HAP-1 (cell line): ENCODE results near the gene CEMIP2.

Experiments
- DNase-seq, 2 experiments: peaks; one replicate each; pipeline ENCODE4 v3.0.0-alpha.2; 2016 to 2020; ENCODE audit warnings: low spot score in 2 of 2
- H3K27me3 ChIP-seq: fragments of 250-450 bp; sonication (Bioruptor Pico); 2 replicates; pipeline ENCODE4 v1.5.1; 2020; ENCODE audit warnings: low read depth, mild to moderate bottlenecking, moderate library complexity
- H3K36me3 ChIP-seq: fragments of 250-450 bp; sonication (Bioruptor Pico); replicated peaks from 2 replicates; pipeline ENCODE4 v1.5.1; 2020; ENCODE audit warnings: mild to moderate bottlenecking
- H3K4me1 ChIP-seq: fragments of 250-450 bp; sonication (Bioruptor Pico); 2 replicates; pipeline ENCODE4 v1.5.1; 2020; ENCODE audit warnings: mild to moderate bottlenecking
- H3K4me3 ChIP-seq: fragments of 250-450 bp; sonication (Bioruptor Pico); 2 replicates; pipeline ENCODE4 v1.5.1; 2020; ENCODE audit warnings: mild to moderate bottlenecking, moderate library complexity
- H3K9me3 ChIP-seq: fragments of 250-450 bp; sonication (Bioruptor Pico); 2 replicates; pipeline ENCODE4 v1.5.1; 2020; ENCODE audit warnings: mild to moderate bottlenecking, moderate library complexity
- in situ Hi-C: fragments of 300-500 bp; cut with MboI; formaldehyde crosslinking; loops from 3 replicates; pipeline ENCODE4 v1.14.3; 2020; ENCODE audit warnings: low sequenced_read_pairs, inconsistent platforms, mixed read lengths

The CEMIP2 gene

DNA sequence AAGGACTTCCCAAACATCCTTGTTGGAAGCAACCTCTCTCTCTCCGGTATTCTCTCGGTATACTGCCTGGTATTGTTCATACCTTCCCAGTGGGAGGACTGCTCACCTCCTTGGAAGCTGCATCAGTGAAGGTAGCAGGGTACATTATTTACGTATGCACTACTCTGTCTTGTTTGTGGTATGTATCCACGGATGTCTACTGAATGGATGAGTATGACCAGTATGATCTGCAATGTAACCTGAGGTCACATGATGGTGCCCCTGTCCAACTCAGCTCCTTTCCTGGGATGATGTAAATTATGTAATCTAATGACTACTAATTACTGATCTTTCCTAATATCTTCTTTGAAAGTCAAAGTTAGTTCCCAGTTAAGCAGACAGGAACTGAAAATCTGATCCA, 32.1 kb downstream of the CEMIP2 start:
- no peak overlapping the region for H3K4me3 ChIP-seq
- no peaks in the 10 kb centered on the region for H3K4me1 ChIP-seq
- in situ Hi-C loops = no loop called here
- no peaks in the 10 kb centered on the region for H3K9me3 ChIP-seq
- H3K36me3 ChIP-seq = peaks cover 27% of the 10 kb centered on the region
- no peak for DNase-seq
- no peaks in the 10 kb centered on the region for H3K27me3 ChIP-seq

DNA sequence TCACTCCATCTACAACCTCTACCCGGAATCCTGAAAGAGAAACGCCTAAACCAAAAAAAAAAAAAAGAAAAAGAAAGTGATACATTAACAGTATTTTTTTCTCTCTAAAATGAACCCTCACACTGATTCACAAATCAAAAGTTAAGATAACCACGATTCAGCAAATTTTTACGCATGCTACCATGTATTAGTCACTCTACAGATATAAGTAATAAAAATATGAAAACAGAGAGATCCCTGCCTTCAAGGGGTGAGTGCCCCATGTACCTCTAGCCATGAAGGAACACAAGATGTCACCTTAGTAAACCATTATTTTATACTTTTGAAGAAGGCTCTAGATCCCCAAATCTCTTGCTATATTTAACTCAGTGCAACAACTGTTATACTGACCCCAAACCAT, 33.4 kb downstream of the CEMIP2 start:
- DNase-seq = no peak
- no peaks in the 10 kb centered on the region for H3K27me3 ChIP-seq
- H3K4me1 ChIP-seq = no peaks in the 10 kb centered on the region
- H3K4me3 ChIP-seq = no peak overlapping the region
- no peaks in the 10 kb centered on the region for H3K9me3 ChIP-seq
- H3K36me3 ChIP-seq = peaks cover 33% of the 10 kb centered on the region
- in situ Hi-C loops = no loop called here

DNA sequence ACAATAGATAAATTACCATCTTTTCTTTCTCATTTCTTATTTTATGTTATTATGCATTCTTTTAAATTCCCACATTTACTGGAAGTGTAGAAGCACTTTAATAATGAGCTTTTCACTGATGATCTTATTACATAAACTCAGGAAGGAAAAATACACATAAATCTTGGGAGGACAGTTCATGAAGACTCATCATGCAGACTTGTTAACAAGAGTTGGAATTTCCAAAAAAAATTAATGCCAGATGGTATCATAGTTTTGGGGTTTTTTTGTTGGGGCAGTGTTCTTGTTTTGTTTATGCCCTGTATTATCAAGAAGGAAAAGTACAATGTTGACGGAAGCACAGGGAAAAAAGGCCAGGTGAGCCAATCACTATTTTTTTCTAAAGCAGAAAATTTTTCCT, 35.1 kb downstream of the CEMIP2 start:
- H3K27me3 ChIP-seq = no peaks in the 10 kb centered on the region
- H3K4me3 ChIP-seq = no peak overlapping the region
- DNase-seq = no peak
- no peaks in the 10 kb centered on the region for H3K9me3 ChIP-seq
- no peaks in the 10 kb centered on the region for H3K4me1 ChIP-seq
- in situ Hi-C loops = no loop called here
- H3K36me3 ChIP-seq = peaks cover 34% of the 10 kb centered on the region

DNA sequence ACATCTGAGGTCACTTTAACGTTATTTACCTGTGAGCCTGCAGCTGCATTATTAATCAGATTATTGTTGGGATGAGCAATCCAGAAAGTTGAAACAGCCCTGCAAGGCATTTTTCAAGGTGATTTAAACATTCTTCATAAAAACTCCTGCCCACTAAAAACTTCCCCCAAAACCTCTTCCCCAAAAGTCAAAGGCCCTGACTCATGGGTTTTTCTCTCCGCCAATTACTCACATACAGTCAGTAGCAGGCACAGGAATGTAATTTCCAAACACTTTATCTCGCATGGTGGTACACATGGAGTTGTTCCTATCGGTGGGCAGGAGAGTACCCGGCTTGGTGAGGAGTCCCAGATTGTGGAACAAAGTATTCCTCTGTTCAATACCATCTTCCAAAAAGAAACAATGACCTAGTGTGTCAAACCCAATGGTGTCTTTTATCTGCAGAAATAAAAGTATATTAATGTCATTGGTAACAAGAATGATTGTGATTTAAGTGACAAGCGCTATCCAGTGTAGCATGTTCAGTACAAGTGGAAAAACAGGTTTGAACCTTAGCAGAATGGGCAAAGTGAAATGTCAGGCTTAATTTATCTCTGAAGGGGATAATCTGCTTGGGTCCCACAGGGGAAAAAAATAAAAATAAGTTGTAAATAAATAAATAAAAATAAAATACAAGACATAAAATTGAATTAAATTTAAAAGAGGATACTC, 38.3 kb downstream of the CEMIP2 start:
- H3K9me3 ChIP-seq = no peaks in the 10 kb centered on the region
- no peak for DNase-seq
- H3K36me3 ChIP-seq = peaks cover 53% of the 10 kb centered on the region
- H3K27me3 ChIP-seq = no peaks in the 10 kb centered on the region
- in situ Hi-C loops = no loop called here
- no peak overlapping the region for H3K4me3 ChIP-seq
- no peaks in the 10 kb centered on the region for H3K4me1 ChIP-seq

DNA sequence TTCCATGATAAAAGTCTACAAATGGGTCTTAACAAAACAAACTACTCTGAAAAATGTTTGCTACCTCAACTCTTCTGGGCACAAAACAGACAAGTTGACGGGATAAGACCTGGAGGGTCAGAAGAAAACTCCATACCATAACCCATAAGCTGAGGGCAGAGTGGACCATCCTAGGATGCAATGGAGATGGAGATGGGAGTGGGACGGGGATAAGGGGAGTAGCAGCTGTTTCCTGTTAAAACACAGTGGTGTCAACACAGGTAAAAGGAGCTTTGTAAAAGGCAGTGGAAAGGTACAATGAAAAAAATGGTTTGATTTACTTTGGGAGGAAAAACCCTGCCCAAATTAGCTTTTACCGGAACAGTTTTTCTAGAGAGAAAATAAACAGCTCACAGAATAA, 41.6 kb downstream of the CEMIP2 start:
- Histone ChIP-seq H3K27me3 (no peaks in the 10 kb centered on the region), H3K4me1 (no peaks in the 10 kb centered on the region), H3K9me3 (no peaks in the 10 kb centered on the region), H3K36me3 (peaks cover 51% of the 10 kb centered on the region), H3K4me3 (no peak overlapping the region)
- DNase-seq = no peak
- in situ Hi-C loops = no loop called here

DNA sequence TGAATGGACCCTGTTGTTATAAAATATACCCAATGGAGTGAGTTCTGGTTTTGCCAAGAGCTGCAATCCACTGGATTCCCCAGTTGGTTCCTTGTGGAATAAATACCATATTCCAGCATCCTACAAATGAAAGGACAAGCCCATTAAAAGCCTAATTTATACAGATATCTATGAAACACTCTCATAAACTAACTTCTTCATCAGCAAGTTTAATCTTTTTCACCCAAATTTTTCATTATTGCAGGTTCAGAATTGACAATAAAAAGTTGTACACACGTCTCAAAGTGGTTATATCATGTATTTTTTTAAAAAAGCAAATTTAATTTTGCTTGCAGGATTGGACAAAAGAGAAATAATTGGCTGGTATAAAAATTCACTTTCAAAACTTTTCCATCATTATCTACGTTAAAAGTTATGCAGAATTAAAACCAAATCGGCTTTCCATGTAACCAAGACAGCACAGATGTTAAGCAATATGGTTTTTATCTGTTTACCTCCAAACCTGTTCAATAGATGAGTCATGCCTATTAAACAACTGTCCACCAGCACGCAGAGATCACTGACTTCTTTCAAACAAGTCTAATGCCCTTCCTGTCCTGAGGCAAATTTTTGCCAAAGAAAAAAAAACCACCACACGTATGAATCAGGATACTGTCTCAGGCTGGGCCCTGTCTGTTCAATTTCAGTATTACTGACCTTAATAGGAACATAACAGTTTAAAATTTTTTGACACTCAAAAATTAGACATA, 42.5 kb downstream of the CEMIP2 start:
- H3K4me3 ChIP-seq = no peak overlapping the region
- H3K4me1 ChIP-seq = no peaks in the 10 kb centered on the region
- in situ Hi-C loops = no loop called here
- H3K36me3 ChIP-seq = peaks cover 51% of the 10 kb centered on the region
- H3K27me3 ChIP-seq = no peaks in the 10 kb centered on the region
- no peaks in the 10 kb centered on the region for H3K9me3 ChIP-seq
- no peak for DNase-seq

DNA sequence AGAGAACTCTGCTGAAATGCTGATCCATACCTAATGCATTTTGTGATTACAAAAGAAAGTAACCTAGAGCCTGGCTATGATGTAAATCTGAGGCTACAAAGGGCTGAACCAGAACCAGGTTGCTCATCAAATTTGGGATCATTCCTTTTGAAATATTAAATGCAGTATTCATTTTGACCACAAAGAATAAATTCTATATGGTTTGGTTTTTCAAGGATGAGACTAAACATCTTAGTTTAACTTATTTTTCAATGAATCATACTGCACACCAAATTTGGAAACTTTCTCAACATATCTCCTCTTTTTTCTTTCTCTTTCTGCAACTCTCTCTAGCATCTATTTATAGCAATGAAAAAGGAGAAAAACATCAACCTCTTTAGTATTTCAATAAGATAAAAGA, 46.5 kb downstream of the CEMIP2 start:
- in situ Hi-C loops = no loop called here
- Histone ChIP-seq H3K4me1 (no peaks in the 10 kb centered on the region), H3K9me3 (no peaks in the 10 kb centered on the region), H3K27me3 (no peaks in the 10 kb centered on the region), H3K36me3 (peaks cover 35% of the 10 kb centered on the region), H3K4me3 (no peak overlapping the region)
- no peak for DNase-seq

DNA sequence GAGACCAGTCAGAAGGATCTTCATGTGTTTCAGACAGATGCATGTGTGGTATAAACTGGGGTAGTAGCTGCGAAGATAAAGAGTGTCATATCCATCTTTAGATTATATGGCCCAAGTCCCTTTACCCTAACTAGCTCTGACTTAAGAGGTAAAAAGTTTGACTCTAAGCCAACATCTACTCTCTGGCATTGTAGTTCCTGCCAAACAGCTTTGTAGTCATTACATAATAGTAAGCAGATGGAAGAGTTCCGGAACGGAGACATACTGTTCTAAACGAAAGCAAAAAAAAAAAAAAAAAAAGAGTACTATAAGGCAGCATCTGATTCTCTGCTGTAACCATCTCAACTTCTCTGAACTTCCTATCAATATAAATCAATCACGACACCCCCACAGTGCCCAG, 48.8 kb downstream of the CEMIP2 start:
- Histone ChIP-seq H3K36me3 (peaks cover 20% of the 10 kb centered on the region), H3K9me3 (no peaks in the 10 kb centered on the region), H3K4me3 (no peak overlapping the region), H3K27me3 (no peaks in the 10 kb centered on the region), H3K4me1 (no peaks in the 10 kb centered on the region)
- no peak for DNase-seq
- in situ Hi-C loops = no loop called here

DNA sequence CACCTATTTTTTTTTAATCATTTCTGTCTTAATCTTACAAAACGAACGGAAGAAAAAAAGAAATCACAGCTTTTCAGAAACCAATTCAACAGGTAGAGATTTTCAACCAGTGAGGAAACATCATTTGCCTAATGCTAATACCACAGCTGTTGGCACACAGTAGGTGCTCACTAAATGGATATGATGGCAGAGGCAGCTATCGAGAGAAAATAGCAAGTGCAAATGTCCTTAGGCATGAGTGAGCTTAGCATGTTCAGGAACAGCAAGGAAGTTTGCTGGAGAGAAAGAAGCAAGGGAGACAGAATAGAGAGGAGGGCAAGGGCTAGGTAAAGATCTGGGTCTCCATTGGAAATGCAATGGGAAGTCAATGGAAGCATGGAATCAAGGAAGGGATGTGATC, 49.2 kb downstream of the CEMIP2 start:
- H3K36me3 ChIP-seq = peaks cover 22% of the 10 kb centered on the region
- H3K4me1 ChIP-seq = no peaks in the 10 kb centered on the region
- H3K4me3 ChIP-seq = no peak overlapping the region
- no peak for DNase-seq
- H3K27me3 ChIP-seq = no peaks in the 10 kb centered on the region
- H3K9me3 ChIP-seq = no peaks in the 10 kb centered on the region
- in situ Hi-C loops = no loop called here

DNA sequence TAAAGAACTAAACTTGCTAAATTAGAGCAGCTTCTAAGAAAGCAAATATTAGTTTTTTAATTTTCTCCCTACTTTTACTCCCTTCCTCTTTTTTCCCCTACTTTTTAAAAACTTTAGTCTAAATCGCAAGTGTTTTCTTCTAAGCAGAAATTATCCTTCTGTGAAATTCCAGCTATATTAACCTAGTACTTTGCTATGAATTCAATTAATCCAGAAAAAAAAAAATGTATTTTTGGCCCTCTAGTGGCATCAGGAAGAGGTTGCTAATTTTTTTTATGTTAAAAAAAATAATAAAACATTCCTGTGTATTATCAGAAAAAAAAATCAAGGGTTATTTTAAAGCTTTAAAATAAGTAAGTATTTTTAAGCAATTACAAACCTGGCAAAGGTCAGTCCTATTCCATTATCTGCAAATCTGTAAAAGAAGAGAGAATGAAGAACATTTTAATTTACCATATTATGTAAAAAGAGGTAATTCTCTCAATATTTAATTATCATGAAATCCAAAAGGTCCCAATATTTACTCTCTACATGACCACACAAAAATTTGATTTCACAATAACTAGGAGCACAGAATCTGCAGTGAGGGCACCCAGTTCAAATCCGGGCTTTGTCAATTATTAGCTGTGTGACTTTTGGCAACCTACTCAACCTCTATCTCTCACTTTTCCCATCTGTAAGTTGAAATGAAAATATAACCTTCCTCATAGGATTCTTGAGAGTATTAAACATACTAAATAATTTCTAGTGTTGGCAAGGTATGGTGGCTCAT, 52.0 kb downstream of the CEMIP2 start:
- no peaks in the 10 kb centered on the region for H3K4me1 ChIP-seq
- H3K27me3 ChIP-seq = no peaks in the 10 kb centered on the region
- H3K36me3 ChIP-seq = peaks cover 37% of the 10 kb centered on the region
- H3K4me3 ChIP-seq = no peak overlapping the region
- DNase-seq = peak in 1 of 2 experiments; percentile 12
- H3K9me3 ChIP-seq = no peaks in the 10 kb centered on the region
- in situ Hi-C loops = no loop called here

DNA sequence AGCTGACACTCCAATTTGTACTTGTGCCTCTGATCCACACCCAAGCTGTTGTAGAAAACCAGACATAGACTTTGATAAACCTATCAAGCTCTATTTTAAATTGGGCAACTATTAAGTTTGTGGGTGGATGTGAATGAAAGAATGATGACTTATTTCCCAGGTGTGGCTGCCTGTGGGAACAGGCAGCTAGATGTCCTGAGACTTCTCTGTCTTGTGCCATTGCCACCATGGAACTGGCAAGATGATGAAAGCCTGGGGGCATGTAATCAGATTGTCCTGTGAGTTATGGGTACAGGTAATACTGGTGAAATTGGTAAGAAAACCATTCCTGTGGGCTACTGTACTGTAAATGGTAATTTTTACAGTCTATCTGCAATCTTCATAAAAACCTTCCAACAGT, 57.5 kb downstream of the CEMIP2 start:
- H3K27me3 ChIP-seq = no peaks in the 10 kb centered on the region
- H3K36me3 ChIP-seq = peaks cover 64% of the 10 kb centered on the region
- no peak overlapping the region for H3K4me3 ChIP-seq
- DNase-seq = no peak
- in situ Hi-C loops = no loop called here
- no peaks in the 10 kb centered on the region for H3K4me1 ChIP-seq
- no peaks in the 10 kb centered on the region for H3K9me3 ChIP-seq

DNA sequence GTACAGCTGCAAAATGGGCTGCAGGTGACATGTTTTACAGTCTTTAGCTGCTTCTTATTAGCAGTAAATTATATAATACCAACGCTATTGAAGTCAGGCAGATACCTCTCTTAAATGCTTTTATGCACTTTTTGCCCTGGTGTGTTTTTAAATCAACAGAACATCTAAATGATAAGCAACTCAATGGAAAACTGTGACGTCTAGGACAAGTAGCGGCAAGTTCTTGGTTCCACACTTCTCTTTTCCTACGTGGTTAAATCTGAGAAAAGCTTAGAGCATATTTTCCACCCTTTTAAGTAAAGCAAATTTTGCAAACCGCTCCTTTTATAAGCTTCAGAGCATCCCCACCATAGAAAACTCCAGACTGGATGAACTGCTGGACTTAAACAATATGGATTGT, 58.1 kb downstream of the CEMIP2 start:
- peaks cover 64% of the 10 kb centered on the region for H3K36me3 ChIP-seq
- H3K9me3 ChIP-seq = no peaks in the 10 kb centered on the region
- H3K4me3 ChIP-seq = no peak overlapping the region
- no peaks in the 10 kb centered on the region for H3K4me1 ChIP-seq
- in situ Hi-C loops = no loop called here
- H3K27me3 ChIP-seq = no peaks in the 10 kb centered on the region
- DNase-seq = no peak

DNA sequence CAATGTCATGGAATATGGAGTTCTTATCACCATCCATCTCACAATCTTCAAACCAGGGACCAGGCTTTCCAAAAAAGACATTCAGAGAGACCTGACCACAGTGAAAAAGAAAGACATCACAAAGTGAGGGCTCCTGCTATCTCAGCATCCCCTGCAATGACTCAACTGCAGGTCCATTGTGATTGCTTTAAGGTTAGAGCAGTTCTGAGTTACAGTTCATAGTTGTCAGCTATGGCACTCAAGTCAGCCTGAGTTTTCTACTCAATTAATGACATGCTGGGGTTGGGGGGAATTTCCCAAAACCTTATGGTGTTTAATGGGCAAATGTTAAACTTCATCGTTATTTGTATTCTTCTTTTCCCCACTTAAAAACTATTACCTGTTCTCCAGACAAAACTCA, 58.9 kb downstream of the CEMIP2 start:
- no peaks in the 10 kb centered on the region; the same call in none of the 2 replicates for H3K4me1 ChIP-seq
- H3K9me3 ChIP-seq = no peaks in the 10 kb centered on the region
- in situ Hi-C loops = no loop called here
- no peak overlapping the region for H3K4me3 ChIP-seq
- H3K27me3 ChIP-seq = no peaks in the 10 kb centered on the region
- DNase-seq = no peak
- H3K36me3 ChIP-seq = peaks cover 59% of the 10 kb centered on the region

DNA sequence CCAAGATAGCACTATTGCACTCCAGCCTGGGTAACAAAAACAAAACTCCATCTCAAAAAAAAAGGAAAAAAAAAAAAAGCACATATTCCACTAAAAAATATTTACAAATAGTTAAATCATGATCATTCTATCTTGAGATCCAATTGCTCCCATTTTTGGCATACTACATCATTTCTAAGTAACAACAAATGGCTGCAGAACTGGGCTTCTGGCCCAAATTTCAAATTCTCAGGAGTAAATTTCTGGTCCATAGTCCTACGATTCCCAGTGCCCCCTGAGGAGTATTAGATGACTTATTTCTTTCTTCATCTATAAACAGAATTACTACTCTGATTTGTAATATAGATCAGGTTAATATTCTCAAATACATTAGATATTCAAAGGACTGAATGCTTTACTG, 62.1 kb downstream of the CEMIP2 start:
- Histone ChIP-seq H3K27me3 (no peaks in the 10 kb centered on the region), H3K36me3 (peaks cover 32% of the 10 kb centered on the region), H3K4me1 (no peaks in the 10 kb centered on the region; the same call in none of the 2 replicates), H3K9me3 (no peaks in the 10 kb centered on the region), H3K4me3 (no peak overlapping the region)
- DNase-seq = no peak
- in situ Hi-C loops = no loop called here
